Gastroesophageal sphincter (tissue), 3 donors: ENCODE results near the gene COX7B2.

Source experiments
- POLR2A ChIP-seq, 2 donors: fragments of 450-650 bp; IDR thresholded peaks; one replicate each; pipeline ENCODE4 v1.6.1; 2017; ENCODE audit warnings: antibody characterized with exemption in 2 of 2, mild to moderate bottlenecking in 2 of 2, moderate library complexity in 1 of 2
- TF ChIP-seq, protein P1 (sequence below), 4 experiments: fragments of 200-600 bp in 2 of 4; fragments of 450-650 bp in 2 of 4; sonication (generic) in 1 of 4; IDR thresholded peaks; one replicate each; pipeline ENCODE4 v1.5.1; 2017 to 2019; ENCODE audit warnings: antibody characterized with exemption in 4 of 4, mild to moderate bottlenecking in 2 of 4, moderate library complexity in 2 of 4

DNA sequence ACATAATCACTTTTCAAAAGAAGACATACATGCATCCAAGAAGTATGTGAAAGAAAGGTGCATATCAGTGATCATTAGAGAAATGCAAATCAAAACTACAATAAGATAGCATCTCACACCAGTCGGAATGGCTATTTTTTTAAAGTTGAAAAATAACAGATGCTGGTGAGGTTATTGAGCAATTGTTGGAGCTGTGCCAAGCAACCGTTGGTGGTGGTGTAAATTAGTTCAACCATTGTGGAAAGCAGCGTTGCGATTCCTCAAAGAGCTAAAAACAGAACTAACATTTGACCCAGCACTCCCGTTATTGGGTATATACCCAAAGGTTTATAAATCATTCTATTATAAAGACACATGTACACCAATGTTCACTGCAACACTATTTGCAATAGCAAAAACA is 14.2 kb downstream of the COX7B2 start:
- no peak for TF ChIP-seq POLR2A (IDR thresholded peaks at IDR 0.05)
- TF ChIP-seq, protein P1, sequence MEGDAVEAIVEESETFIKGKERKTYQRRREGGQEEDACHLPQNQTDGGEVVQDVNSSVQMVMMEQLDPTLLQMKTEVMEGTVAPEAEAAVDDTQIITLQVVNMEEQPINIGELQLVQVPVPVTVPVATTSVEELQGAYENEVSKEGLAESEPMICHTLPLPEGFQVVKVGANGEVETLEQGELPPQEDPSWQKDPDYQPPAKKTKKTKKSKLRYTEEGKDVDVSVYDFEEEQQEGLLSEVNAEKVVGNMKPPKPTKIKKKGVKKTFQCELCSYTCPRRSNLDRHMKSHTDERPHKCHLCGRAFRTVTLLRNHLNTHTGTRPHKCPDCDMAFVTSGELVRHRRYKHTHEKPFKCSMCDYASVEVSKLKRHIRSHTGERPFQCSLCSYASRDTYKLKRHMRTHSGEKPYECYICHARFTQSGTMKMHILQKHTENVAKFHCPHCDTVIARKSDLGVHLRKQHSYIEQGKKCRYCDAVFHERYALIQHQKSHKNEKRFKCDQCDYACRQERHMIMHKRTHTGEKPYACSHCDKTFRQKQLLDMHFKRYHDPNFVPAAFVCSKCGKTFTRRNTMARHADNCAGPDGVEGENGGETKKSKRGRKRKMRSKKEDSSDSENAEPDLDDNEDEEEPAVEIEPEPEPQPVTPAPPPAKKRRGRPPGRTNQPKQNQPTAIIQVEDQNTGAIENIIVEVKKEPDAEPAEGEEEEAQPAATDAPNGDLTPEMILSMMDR (IDR thresholded peaks at IDR 0.05): no peak
